HepG2 (cell line): Measurements from ENCODE around the gene RNF183. TPM values are rescaled to one million over a fixed set of nuclear protein-coding genes. Genes with fewer than 3 reads are reported as not detected.

Source experiments
- ARHGAP35 ChIP-seq: sonication (generic); formaldehyde crosslinking; IDR thresholded peaks from 2 replicates; pipeline ENCODE4 v1.9.0; 2022; ENCODE audit warnings: mild to moderate bottlenecking, inconsistent platforms, moderate library complexity, missing genetic modification reagents, borderline replicate concordance
- EHMT2 ChIP-seq: fragments of 200-600 bp; sonication (generic); IDR thresholded peaks from 2 replicates; pipeline ENCODE4 v1.7.0; 2017; ENCODE audit warnings: antibody characterized with exemption, low read depth, low read length, borderline replicate concordance
- HDAC1 ChIP-seq: sonication (generic); formaldehyde crosslinking; IDR thresholded peaks from 2 replicates; pipeline ENCODE4 v1.5.1; 2020; ENCODE audit warnings: mild to moderate bottlenecking, missing genetic modification reagents
- IKZF4 ChIP-seq: sonication (generic); formaldehyde crosslinking; IDR thresholded peaks from 2 replicates; pipeline ENCODE4 v1.5.1; 2020; ENCODE audit warnings: borderline replicate concordance, mild to moderate bottlenecking, low read depth, missing genetic modification reagents; ENCODE audit errors: not compliant biosample characterization
- KLF11 ChIP-seq: IDR thresholded peaks from 2 replicates; pipeline ENCODE4 v1.6.1; 2016; ENCODE audit warnings: missing compliant biosample characterization
- LBX2 ChIP-seq: sonication (generic); formaldehyde crosslinking; IDR thresholded peaks from 2 replicates; pipeline ENCODE4 v1.5.0; 2020; ENCODE audit warnings: missing genetic modification reagents, mild to moderate bottlenecking, borderline replicate concordance
- MBNL3 ChIP-seq: fragments of 250-450 bp; sonication (Bioruptor Pico); conservative IDR thresholded peaks from 2 replicates; pipeline ENCODE4 v1.8.0; 2022; ENCODE audit warnings: mild to moderate bottlenecking, inconsistent platforms
- RARA ChIP-seq: IDR thresholded peaks from 2 replicates; pipeline ENCODE4 v1.6.1; 2016; ENCODE audit warnings: missing genetic modification reagents, missing compliant biosample characterization
- ZBTB46 ChIP-seq: sonication (generic); formaldehyde crosslinking; IDR thresholded peaks from 2 replicates; pipeline ENCODE4 v1.4.0; 2020; ENCODE audit warnings: mild to moderate bottlenecking, missing genetic modification reagents, borderline replicate concordance
- ZNF761 ChIP-seq: sonication (generic); formaldehyde crosslinking; conservative IDR thresholded peaks from 2 replicates; pipeline ENCODE4 v1.4.0; 2020; ENCODE audit warnings: mild to moderate bottlenecking, missing genetic modification reagents
- ZNF850 ChIP-seq: sonication (generic); formaldehyde crosslinking; conservative IDR thresholded peaks from 2 replicates; pipeline ENCODE4 v1.9.0; 2021; ENCODE audit warnings: mild to moderate bottlenecking, missing genetic modification reagents
- ZSCAN12 ChIP-seq: sonication (generic); formaldehyde crosslinking; IDR thresholded peaks from 2 replicates; pipeline ENCODE4 v1.9.0; 2021; ENCODE audit warnings: mild to moderate bottlenecking, missing genetic modification reagents
- polyA plus RNA-seq, 8 experiments: library from polyadenylated mRNA; depleted of rRNA in 3 of 8; stranded (reverse) in 7 of 8; unstranded in 1 of 8; fragments of >200 nt; fragmentation: Illumina TruSeq in 4 of 8; extraction: Trizol in 4 of 8; gene quantifications; 2 replicates each; pipeline versions ENCODE4 v1.2.1 to v1.2.3, GENCODE V29; 2011 to 2016; ENCODE audit warnings: low read depth in 4 of 8, missing spikeins in 1 of 8, mixed read lengths in 1 of 8; ENCODE audit not compliant: insufficient read depth in 1 of 8
- total RNA-seq, 5 experiments: library from RNA; depleted of rRNA; stranded (reverse); fragments of >200 nt; fragmentation: Illumina TruSeq; extraction: Trizol; gene quantifications; 2 replicates each; pipeline ENCODE4 v1.2.3, GENCODE V29; 2016; ENCODE audit warnings: low read depth in 1 of 5
- TF ChIP-seq, protein P1 (sequence below): sonication (generic); formaldehyde crosslinking; IDR thresholded peaks from 2 replicates; pipeline ENCODE4 v1.5.0; 2020; ENCODE audit warnings: mild to moderate bottlenecking, missing genetic modification reagents, borderline replicate concordance
- TF ChIP-seq, protein P2 (sequence below), 2 experiments: sonication (generic) in 1 of 2; formaldehyde crosslinking in 1 of 2; IDR thresholded peaks; 2 replicates each; pipeline versions ENCODE4 v1.4.0 to v1.6.1; 2016 to 2020; ENCODE audit warnings: borderline replicate concordance in 1 of 2, low read depth in 1 of 2, mild to moderate bottlenecking in 1 of 2, missing genetic modification reagents in 1 of 2

RNF183 gene
- total and polyA plus RNA-seq, 2 of the 13 experiments (the other 11 are each of a cell fraction or from before 2014, with no cell fraction given), result 0.13 to 6.5 TPM

- TF ChIP-seq, protein P1, sequence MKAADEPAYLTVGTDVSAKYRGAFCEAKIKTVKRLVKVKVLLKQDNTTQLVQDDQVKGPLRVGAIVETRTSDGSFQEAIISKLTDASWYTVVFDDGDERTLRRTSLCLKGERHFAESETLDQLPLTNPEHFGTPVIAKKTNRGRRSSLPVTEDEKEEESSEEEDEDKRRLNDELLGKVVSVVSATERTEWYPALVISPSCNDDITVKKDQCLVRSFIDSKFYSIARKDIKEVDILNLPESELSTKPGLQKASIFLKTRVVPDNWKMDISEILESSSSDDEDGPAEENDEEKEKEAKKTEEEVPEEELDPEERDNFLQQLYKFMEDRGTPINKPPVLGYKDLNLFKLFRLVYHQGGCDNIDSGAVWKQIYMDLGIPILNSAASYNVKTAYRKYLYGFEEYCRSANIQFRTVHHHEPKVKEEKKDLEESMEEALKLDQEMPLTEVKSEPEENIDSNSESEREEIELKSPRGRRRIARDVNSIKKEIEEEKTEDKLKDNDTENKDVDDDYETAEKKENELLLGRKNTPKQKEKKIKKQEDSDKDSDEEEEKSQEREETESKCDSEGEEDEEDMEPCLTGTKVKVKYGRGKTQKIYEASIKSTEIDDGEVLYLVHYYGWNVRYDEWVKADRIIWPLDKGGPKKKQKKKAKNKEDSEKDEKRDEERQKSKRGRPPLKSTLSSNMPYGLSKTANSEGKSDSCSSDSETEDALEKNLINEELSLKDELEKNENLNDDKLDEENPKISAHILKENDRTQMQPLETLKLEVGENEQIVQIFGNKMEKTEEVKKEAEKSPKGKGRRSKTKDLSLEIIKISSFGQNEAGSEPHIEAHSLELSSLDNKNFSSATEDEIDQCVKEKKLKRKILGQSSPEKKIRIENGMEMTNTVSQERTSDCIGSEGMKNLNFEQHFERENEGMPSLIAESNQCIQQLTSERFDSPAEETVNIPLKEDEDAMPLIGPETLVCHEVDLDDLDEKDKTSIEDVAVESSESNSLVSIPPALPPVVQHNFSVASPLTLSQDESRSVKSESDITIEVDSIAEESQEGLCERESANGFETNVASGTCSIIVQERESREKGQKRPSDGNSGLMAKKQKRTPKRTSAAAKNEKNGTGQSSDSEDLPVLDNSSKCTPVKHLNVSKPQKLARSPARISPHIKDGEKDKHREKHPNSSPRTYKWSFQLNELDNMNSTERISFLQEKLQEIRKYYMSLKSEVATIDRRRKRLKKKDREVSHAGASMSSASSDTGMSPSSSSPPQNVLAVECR (CRISPR knock-in tag), result peak; percentile 96
- no peak; the same call in 1 of the 2 replicates for TF ChIP-seq KLF11 (CRISPR knock-in tag)
- no peak for TF ChIP-seq ZBTB46 (CRISPR knock-in tag)
- TF ChIP-seq ZSCAN12 (CRISPR knock-in tag), result 0 out of 2 replicates have a peak, but pooled peaks have one; percentile 33
- TF ChIP-seq LBX2, result peak; percentile 83; the same call in 1 of the 2 replicates
- TF ChIP-seq HDAC1 (CRISPR knock-in tag), result peak; percentile 96
- TF ChIP-seq ARHGAP35 (CRISPR knock-in tag), result no peak; the same call in 1 of the 2 replicates
- TF ChIP-seq ZNF761 (CRISPR knock-in tag), result peak; percentile 87
- TF ChIP-seq ZNF850, result 0 out of 2 replicates have a peak, but pooled peaks have one; percentile 64
- peak; percentile 67 for TF ChIP-seq IKZF4 (CRISPR knock-in tag)
- peak; percentile 23; the same call in 1 of the 2 replicates for TF ChIP-seq EHMT2
- TF ChIP-seq RARA (CRISPR knock-in tag), result peak; percentile 58
- TF ChIP-seq, protein P2, sequence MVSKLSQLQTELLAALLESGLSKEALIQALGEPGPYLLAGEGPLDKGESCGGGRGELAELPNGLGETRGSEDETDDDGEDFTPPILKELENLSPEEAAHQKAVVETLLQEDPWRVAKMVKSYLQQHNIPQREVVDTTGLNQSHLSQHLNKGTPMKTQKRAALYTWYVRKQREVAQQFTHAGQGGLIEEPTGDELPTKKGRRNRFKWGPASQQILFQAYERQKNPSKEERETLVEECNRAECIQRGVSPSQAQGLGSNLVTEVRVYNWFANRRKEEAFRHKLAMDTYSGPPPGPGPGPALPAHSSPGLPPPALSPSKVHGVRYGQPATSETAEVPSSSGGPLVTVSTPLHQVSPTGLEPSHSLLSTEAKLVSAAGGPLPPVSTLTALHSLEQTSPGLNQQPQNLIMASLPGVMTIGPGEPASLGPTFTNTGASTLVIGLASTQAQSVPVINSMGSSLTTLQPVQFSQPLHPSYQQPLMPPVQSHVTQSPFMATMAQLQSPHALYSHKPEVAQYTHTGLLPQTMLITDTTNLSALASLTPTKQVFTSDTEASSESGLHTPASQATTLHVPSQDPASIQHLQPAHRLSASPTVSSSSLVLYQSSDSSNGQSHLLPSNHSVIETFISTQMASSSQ (IDR thresholded peaks at IDR 0.05; ENCODE audit: low read depth), result no peak
- TF ChIP-seq, protein P2 (CRISPR knock-in tag; IDR thresholded peaks at IDR 0.05; ENCODE audit: borderline replicate concordance), result peak; percentile 77
- TF ChIP-seq MBNL3 (CRISPR knock-in tag), result no peak
Measured at GRCh38 chr9:113340011-113340699, 37.0 kb upstream of the RNF183 start, which contains the start of gene WDR31 (continued).
